ENCODE measurements around the gene CTAG1B.
"Not testable (repeated sequence)": the region's sequence is repeated elsewhere in the genome, so short reads cannot be mapped to it uniquely, and the experiment has no call there.

The CTAG1B gene

DNA sequence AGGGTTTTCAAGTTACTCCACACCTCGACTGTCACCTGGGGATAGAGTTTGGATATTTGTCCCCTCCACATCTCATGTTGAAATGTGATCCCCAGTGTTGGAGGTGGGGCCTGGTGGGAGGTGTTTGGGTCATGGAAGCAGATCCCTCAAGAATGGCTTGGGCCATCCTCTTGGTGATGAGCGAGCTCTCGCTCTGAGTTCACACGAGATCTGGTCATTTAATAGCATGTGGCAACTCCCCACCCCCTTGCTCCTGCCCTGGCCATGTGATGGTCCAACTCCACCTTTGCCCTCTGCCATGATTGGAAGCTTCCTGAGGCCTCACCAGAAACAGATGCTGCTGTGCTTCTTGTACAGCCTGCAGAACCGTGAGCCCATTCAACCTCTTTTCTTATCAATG is 25.9 kb downstream of the CTAG1B start:
- TF ChIP-seq, protein P1, sequence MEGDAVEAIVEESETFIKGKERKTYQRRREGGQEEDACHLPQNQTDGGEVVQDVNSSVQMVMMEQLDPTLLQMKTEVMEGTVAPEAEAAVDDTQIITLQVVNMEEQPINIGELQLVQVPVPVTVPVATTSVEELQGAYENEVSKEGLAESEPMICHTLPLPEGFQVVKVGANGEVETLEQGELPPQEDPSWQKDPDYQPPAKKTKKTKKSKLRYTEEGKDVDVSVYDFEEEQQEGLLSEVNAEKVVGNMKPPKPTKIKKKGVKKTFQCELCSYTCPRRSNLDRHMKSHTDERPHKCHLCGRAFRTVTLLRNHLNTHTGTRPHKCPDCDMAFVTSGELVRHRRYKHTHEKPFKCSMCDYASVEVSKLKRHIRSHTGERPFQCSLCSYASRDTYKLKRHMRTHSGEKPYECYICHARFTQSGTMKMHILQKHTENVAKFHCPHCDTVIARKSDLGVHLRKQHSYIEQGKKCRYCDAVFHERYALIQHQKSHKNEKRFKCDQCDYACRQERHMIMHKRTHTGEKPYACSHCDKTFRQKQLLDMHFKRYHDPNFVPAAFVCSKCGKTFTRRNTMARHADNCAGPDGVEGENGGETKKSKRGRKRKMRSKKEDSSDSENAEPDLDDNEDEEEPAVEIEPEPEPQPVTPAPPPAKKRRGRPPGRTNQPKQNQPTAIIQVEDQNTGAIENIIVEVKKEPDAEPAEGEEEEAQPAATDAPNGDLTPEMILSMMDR (IDR thresholded peaks at IDR 0.05; ENCODE audit: insufficient read depth, low read depth, low read length, missing control alignments): no peak
- no peak overlapping the region for H3K4me3 ChIP-seq (ENCODE audit: low read depth, low read length)
- DNase-seq (ENCODE audit: low read depth): no peak

DNA sequence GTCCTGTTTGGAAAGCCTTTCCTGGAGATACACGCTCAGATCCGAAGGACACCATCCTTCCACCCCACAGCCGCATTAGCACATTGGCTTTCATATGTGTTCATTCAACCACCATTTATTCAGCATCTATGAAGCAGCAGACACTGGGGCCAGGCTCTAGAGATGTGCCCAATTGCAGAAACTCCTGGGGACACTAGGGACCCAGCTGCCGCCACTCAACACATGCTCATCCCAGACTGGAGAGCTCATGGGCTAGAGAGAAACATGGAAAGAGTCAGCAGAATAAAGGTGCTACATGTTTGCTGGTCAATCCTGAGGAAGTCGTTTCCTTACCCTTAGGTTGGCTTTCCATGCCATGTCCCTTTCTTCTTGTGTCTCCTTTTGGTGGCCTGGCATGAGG is 26.6 kb downstream of the CTAG1B start:
- TF ChIP-seq, protein P1 (IDR thresholded peaks at IDR 0.05; ENCODE audit: insufficient read depth, low read depth, low read length, missing control alignments): no peak
- no peak for DNase-seq (ENCODE audit: low read depth)
- no peak overlapping the region for H3K4me3 ChIP-seq (ENCODE audit: low read depth, low read length)

DNA sequence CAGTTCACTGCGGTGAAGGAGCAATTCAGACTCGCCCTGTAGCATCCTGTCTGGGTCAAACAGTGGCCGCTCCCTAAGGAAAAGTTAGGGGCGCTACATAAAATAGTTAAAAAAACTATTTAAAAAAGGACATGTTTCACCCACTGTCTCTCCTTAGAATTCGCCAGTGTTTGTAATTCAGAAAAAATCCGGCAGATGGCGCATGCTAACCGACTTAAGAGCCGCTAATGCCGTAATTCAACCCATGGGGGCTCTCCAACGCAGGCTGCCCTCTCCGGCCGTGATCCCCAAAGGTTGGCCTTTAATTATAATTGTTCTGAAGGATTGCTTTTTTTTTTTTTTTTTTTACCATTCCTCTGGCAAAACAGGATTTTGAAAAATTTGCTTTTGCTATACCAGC is 28.7 kb downstream of the CTAG1B start:
- H3K4me3 ChIP-seq (ENCODE audit: low read depth, low read length): not testable (repeated sequence)

DNA sequence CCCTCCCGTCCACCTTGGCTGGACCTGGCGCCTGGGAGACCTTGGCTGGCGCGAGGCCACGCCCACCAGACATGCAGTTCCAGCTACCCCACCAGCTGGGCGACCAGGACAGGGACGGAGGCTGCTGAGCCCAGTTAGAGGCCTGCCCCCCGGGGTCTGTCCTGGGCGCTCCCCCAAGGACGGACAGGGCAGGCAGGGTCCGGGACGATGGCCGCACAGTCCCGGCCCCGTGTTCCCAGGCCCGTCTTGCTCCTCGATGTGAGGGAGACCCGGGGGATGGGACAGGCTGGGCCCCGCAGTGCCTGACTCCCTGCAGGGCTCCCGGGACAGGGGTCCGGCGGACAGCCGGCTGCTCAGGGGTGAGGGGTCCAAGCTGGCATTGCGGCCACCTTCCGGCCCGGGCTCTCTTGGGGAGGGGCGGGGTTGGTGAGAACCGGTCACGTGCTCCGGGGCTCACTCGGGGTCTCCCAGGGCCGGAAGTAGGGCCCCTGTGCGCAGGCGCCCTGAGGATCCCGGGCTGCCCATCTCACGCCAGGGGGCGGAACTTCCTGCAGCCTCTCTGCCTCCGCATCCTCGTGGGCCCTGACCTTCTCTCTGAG is 34.4 kb downstream of the CTAG1B start, which contains the start of gene CTAG1A:
TSS of gene CTAG1A (plus strand) at position 549 of the 599 bp plus-strand sequence. CDS start 74 bp downstream, outside the sequence.
- DNase-seq (ENCODE audit: low read depth); H3K4me3 ChIP-seq (ENCODE audit: low read depth, low read length): not testable (repeated sequence)

More for the DNA sequence above, 28.7 kb downstream of the CTAG1B start:
- not testable (repeated sequence) for DNase-seq (ENCODE audit: low read depth)

DNA sequence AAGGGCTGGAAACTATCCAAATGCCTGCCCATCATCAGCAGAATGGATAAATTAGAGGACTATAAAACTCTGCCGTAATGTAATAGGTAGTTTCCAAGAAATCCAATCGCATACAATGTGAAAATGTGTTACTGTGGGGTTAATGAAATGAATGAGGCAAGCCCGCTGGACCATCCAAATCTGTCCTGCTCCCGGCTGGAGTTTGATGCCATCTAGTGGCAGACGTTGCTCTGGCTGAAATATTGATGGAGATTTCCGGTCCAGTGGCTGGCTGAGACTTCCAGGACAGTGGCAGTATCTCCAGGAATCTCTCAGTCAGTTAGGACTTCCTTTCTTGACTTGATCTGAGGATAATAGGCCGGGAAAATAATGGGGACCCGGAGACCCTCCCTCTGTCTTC is 36.1 kb downstream of the CTAG1B start:
- DNase-seq (ENCODE audit: low read depth); H3K4me3 ChIP-seq (ENCODE audit: low read depth, low read length): not testable (repeated sequence)

DNA sequence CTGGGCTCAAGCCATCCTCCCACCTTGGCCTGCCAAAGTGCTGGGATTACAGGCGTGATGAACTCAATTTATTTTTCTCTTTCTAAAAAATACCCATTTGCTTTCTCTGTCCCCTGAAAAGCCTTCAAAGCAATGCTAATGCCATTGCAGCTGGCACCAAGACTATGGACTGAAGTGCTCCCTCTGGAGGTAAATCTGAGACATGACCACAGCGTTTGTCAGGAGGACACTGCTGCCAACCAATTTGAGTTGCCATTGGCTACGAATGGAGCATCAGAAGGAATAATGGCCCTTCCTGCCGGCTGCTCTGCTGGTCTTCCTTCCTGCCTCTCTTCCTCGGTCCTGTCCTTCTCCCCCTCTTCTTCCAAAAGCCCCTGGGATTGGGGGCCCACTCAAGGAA is 44.0 kb downstream of the CTAG1B start:
- H3K4me3 ChIP-seq (ENCODE audit: low read depth, low read length): not testable (repeated sequence)

DNA sequence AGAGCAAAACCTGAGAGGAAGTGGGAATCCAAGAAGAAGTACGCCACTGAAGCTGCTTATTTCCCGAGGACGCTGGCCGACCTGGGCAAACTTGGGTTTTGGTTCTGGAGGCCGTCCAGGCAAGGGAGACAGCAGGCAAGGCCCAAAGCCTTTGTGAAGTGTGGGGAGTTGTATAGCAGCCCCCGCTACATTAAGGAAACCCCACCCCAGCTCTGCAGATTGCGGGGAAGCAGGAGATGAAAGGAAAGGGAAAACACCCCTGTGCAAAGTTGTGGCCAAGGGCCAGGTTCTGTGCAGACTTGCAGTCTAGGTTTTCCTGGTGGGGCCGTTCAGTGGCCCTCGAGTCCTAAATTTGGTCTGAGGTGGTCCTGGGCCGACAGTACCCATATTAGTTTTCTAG is 46.0 kb downstream of the CTAG1B start:
- not testable (repeated sequence) for DNase-seq (ENCODE audit: low read depth); H3K4me3 ChIP-seq (ENCODE audit: low read depth, low read length)

More for the DNA sequence above, 44.0 kb downstream of the CTAG1B start:
- not testable (repeated sequence) for DNase-seq (ENCODE audit: low read depth)

DNA sequence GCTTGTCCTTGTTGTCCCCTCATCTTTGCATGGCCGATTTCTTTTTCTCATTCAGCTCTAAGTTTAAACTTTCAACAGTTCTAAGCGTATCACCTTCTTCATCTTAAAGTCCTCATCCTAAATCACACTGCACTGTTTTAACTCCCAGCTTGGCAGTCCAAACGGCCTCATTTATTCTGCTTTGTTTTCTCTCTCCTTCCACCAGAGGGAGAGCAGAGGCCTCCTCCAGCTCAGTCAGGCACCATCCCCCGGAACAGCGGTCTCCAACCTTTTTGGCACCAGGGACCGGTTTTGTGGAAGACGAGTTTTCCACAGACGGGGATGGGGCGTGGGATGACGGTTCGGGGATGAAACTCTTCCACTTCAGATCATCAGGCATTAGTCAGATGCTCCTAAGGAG is 48.7 kb downstream of the CTAG1B start:
- not testable (repeated sequence) for H3K4me3 ChIP-seq (ENCODE audit: low read depth, low read length); DNase-seq (ENCODE audit: low read depth)

All from GM12865 (cell line).